Measurements from ENCODE around the gene DNMT3A.

DNMT3A gene

GRCh38 chr2:25204190-25204838, 137.4 kb downstream of the DNMT3A start:
- no peak for DNase-seq (ENCODE audit: low read depth in 2 of 2)

GRCh38 chr2:25202275-25202674, 139.4 kb downstream of the DNMT3A start:
- no peak for DNase-seq (ENCODE audit: low read depth in 2 of 2)

- DNase-seq (ENCODE audit: low read depth in 2 of 2), result no peak
Observed at GRCh38 chr2:25201794-25202193, 139.9 kb downstream of the DNMT3A start.

GRCh38 chr2:25201265-25201664, 140.5 kb downstream of the DNMT3A start:
- DNase-seq (ENCODE audit: low read depth in 2 of 2), result no peak

- DNase-seq (ENCODE audit: low read depth in 2 of 2), result no peak
Observed at GRCh38 chr2:25198576-25198975, 143.1 kb downstream of the DNMT3A start.

GRCh38 chr2:25198209-25198525, 143.6 kb downstream of the DNMT3A start:
- no peak for DNase-seq (ENCODE audit: low read depth in 2 of 2)

GRCh38 chr2:25197336-25198208, 144.2 kb downstream of the DNMT3A start:
- no peak for DNase-seq (ENCODE audit: low read depth in 2 of 2)

- no peak for DNase-seq (ENCODE audit: low read depth in 2 of 2)
Observed at GRCh38 chr2:25194576-25195122, 147.1 kb downstream of the DNMT3A start.

GRCh38 chr2:25190536-25190935, 151.2 kb downstream of the DNMT3A start:
- no peak for DNase-seq (ENCODE audit: low read depth in 2 of 2)

- no peak for DNase-seq (ENCODE audit: low read depth in 2 of 2)
Observed at GRCh38 chr2:25188405-25188804, 153.3 kb downstream of the DNMT3A start.

GRCh38 chr2:25187729-25188350, 153.9 kb downstream of the DNMT3A start:
- DNase-seq (ENCODE audit: low read depth in 2 of 2), result no peak

GRCh38 chr2:25184254-25184653, 157.5 kb downstream of the DNMT3A start:
- no peak for DNase-seq (ENCODE audit: low read depth in 2 of 2)

GRCh38 chr2:25178976-25179375, 162.7 kb downstream of the DNMT3A start:
- no peak for DNase-seq (ENCODE audit: low read depth in 2 of 2)

Measured in fibroblast of skin of left biceps (primary cell).